Hepatic stellate cell (primary cell): ENCODE measurements around the gene PLAAT1.

Experiments used
- DNase-seq: peaks from one replicate; pipeline ENCODE4 v3.0.0; 2011; ENCODE audit warnings: low spot score

PLAAT1 gene

DNA sequence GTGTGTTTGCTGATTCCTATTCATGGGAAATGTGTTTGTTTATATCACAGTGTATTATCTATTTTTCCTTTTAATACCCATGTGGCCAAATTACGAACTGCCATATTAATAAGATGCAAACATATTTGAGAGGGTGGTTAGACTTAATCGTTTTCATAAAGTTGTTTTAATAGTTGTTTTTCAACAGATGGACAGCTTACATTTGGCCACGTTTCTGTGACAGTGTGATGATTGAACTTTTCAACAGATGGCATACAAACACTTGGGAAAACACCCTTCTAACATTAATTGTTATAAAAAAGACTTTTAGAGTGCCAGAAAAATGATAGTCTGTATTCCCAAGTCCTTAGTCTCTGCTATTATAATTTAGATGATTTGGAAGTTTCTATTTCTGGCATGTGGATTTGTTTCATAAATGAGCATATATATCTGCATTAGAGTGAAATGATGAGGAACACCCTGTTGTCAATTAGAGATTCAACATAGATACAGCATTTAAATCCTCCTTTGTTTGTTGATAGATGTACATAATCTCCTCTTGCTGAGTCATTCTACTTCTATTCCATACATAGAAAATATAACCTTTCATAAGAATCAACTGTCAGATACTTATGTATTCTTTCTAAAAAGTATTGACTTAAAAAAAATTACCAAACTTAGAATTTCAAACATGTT, 13.1 kb downstream of the PLAAT1 start:
- no peak for DNase-seq

- no peak for DNase-seq
Observed at GRCh38 chr3:193261970-193262369, 20.9 kb downstream of the PLAAT1 start.

DNA sequence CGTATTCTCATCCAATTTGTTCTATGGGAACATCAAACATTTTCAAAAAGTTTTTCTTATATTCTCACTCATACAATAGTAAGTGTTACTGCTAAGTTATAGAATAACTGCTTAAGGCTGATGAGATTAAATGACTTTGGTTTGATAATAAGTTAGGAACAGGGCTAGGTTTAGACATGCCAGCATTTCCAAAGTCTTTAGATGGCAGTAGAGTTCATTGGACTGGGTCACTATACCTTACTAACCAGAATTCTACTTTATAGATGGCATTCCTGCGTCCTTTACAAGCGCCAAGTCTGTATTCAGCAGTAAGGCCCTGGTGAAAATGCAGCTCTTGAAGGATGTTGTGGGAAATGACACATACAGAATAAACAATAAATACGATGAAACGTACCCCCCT, 21.7 kb downstream of the PLAAT1 start:
- no peak for DNase-seq

- DNase-seq = no peak
Observed at GRCh38 chr3:193269343-193270028, 28.5 kb downstream of the PLAAT1 start.

DNA sequence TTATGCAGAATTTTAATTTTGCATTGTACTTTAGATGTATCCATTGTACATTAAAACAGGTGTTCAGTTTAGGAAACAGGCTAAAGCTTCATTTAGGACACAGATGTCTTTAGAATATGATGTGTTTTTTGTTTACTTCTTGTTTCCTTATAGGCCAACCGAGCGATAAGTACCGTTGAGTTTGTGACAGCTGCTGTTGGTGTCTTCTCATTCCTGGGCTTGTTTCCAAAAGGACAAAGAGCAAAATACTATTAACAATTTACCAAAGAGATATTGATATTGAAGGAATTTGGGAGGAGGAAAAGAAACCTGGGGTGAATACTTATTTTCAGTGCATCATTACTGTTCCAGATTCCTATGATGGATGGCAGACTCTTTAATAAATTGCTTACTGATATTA, 29.4 kb downstream of the PLAAT1 start:
- DNase-seq = no peak

- no peak for DNase-seq
Observed at GRCh38 chr3:193271101-193271840, 30.2 kb downstream of the PLAAT1 start.

DNA sequence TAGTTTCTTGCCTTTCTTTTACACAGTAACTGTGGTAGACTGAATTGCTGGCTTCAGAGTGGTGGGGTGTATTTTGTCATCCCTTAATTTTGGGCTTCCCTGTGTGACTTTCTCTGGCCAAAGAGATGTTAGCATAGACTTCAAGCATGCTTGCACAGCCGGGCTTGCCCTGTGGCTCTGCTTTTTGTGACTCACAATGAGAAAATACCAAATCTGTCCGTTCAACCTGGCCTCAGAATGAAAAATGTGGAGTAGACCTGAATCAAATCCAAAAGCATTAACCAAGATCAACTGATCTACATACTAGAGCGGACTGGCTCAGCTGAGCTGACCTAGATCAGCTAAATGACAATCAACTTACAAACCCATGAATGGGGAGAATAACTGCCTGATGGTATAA, 51.4 kb downstream of the PLAAT1 start:
- DNase-seq = no peak

GRCh38 chr3:193295985-193296384, 55.0 kb downstream of the PLAAT1 start:
- DNase-seq = no peak

DNA sequence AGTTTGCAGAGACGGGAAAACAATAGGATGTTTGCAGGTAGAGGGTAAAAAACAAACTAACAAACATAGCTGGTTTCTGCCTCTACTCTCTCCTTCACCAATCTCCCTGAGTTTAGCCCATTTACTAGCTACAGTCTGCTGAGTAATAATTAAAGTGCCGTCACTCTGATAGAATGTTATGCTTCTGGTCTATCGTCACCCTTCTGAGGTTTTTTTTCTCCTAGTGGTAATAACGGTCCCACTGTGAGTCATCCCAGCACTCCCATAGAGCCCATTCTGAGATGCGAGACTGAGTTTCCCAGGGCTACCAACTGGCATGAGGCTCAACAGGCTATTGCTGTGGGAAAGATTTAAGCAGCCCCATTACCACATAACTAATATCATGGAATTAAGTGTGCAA, 56.4 kb downstream of the PLAAT1 start:
- no peak for DNase-seq

GRCh38 chr3:193301433-193301832, 60.4 kb downstream of the PLAAT1 start:
- DNase-seq = no peak

GRCh38 chr3:193305356-193305755, 64.3 kb downstream of the PLAAT1 start:
- DNase-seq = no peak

DNA sequence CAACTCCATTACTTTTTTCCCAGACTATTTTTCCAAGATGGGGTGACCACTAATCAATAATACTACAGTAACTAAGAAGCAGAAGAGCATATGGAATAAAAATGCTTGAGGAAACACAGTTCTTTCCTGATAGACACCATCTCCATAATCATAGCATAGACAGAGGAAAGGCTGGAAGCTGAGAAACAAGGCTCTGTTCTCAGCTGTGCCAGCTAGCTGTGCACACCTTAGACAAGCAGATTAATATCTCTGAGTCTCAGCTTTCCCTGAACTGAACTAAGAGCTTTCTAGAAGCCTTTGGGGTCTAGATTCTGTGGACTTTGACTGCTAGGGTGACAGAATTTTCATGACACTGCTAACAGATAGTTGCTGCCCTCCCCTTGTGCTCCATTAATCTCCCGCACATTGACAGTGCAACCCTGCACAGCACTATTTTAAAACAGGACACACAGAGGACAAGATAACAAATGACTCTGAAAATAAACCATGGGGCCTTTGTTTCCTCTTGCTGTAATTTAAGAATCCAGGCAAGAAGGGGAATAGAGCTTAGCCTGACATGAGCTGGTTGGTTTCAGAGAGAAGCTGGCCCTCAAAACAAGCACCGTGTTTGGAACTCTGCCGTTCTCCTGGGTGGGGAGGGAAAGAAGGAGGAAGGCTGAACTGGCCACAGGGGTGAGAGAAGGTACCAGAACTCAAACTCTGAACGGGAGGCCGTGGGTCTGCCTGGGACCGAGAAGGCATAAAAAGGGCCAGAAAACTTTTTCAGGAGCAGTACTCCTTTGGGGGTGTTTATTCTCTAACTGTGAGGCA, 70.1 kb downstream of the PLAAT1 start:
- no peak for DNase-seq

DNA sequence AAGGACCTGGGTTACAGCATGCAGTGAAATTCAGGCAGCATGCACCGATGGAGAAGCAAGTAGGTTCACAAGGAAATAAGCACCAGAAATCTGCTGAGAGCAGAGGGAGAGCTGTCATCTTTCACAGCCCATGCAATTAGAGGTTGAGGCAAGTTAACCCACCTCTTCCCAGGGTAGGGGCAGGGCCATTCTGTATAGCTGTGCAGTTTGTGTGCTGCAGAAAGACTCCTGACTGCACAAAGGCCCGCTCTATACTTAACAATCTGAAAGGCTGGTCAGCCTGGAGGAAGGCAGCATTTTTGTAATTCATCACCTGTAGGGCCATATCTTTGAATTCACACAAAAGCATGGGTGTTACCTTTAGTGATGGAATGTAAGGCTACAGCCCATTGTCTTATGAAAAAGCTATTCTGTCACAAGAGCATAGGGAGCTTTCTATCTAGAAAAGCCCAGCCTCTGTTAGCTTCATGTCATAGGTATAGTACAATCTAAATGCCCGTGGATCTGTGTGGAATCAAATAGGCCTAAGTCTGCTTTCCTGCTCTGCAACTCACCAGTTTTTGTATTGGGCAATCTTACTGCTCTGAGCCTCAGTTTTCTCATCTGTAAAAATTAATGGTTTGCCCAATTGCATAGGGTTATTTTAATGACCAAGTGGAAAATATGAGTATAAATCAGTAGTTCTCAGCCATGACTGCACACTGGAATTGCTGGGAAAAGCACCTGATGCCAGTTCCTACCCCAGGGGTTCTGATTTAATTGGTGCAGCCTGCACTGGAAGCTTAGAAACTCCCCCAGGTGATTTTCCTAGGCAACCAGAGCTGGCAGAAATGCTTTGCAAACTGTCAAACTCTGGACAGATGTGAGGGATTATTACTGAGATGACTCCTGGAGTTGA, 72.3 kb downstream of the PLAAT1 start:
- no peak for DNase-seq

DNA sequence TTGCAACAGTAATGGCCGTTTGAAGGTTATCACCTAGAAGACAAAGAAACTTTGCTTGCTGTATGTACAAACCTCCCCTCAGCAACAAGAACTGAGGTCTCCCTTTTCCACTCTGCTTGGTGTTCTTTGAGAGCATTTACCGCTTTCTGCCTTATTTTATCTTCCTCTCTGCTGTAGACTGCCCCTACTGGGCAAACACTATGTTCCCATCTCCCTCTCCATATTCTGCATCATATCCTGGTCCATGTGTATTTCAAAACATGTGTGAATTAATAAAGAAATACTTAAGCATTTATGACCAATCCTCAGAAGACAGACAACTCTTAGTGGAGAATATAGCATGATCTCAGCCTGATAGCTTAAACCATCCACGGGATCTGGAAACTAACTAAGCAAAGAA, 73.1 kb downstream of the PLAAT1 start:
- DNase-seq = no peak

- no peak for DNase-seq
Observed at GRCh38 chr3:193317682-193318300, 76.8 kb downstream of the PLAAT1 start.
